Parathyroid adenoma (tissue), 2 donors: ENCODE data around the gene GABRR3.
A peak's percentile ranks its signal among the peaks of the same experiment; 100 is the strongest.

Source experiments
- H2AFZ ChIP-seq: fragments of 300-600 bp; sonication (generic); one replicate; pipeline ENCODE4 v1.7.0; 2017; ENCODE audit warnings: antibody characterized with exemption, mild to moderate bottlenecking
- H3K27ac ChIP-seq: fragments of 300-600 bp; sonication (generic); one replicate; pipeline ENCODE4 v1.7.0; 2017
- H3K27me3 ChIP-seq: fragments of 300-600 bp; sonication (generic); one replicate; pipeline ENCODE4 v1.7.0; 2017; ENCODE audit warnings: low read length; ENCODE audit not compliant: control insufficient read depth, insufficient read depth
- H3K36me3 ChIP-seq: fragments of 300-600 bp; sonication (generic); one replicate; pipeline ENCODE4 v1.7.0; 2017; ENCODE audit warnings: low read length; ENCODE audit not compliant: control insufficient read depth, insufficient read depth
- H3K4me1 ChIP-seq: fragments of 300-600 bp; sonication (generic); one replicate; pipeline ENCODE4 v1.7.0; 2017; ENCODE audit warnings: control low read depth
- H3K4me2 ChIP-seq: fragments of 300-600 bp; sonication (generic); one replicate; pipeline ENCODE4 v1.7.0; 2017; ENCODE audit warnings: low read length
- H3K4me3 ChIP-seq: fragments of 300-600 bp; sonication (generic); one replicate; pipeline ENCODE4 v1.7.0; 2017; ENCODE audit warnings: low read depth, low read length
- H3K79me2 ChIP-seq: fragments of 300-600 bp; sonication (generic); one replicate; pipeline ENCODE4 v1.7.0; 2017; ENCODE audit warnings: control low read depth
- H3K9ac ChIP-seq: fragments of 300-600 bp; sonication (generic); one replicate; pipeline ENCODE4 v1.7.0; 2017; ENCODE audit warnings: mild to moderate bottlenecking
- H3K9me3 ChIP-seq: fragments of 300-600 bp; sonication (generic); one replicate; pipeline ENCODE4 v1.7.0; 2017; ENCODE audit warnings: low read length; ENCODE audit not compliant: control insufficient read depth
- CTCF ChIP-seq: fragments of 300-600 bp; sonication (generic); IDR thresholded peaks from one replicate; pipeline ENCODE4 v1.7.0; 2017; ENCODE audit warnings: antibody characterized with exemption, mild to moderate bottlenecking
- donor health status: primary hyperparathyroidism.

GABRR3 gene

GRCh38 chr3:97981886-97982285 lies 53.2 kb downstream of the GABRR3 start:
- Histone ChIP-seq H3K27me3 (no peaks in the 10 kb centered on the region), H3K27ac (peak overlapping the region; percentile 26), H2AFZ (no peak overlapping the region), H3K4me1 (no peaks in the 10 kb centered on the region), H3K4me3 (no peak overlapping the region), H3K9ac (no peak overlapping the region), H3K4me2 (no peak overlapping the region), H3K36me3 (no peaks in the 10 kb centered on the region), H3K79me2 (no peaks in the 10 kb centered on the region), H3K9me3 (no peaks in the 10 kb centered on the region)
- no peak for TF ChIP-seq CTCF

GRCh38 chr3:97979610-97980009 lies 55.5 kb downstream of the GABRR3 start:
- no peak overlapping the region for H3K4me2 ChIP-seq
- TF ChIP-seq CTCF: no peak
- H3K79me2 ChIP-seq: no peaks in the 10 kb centered on the region
- no peaks in the 10 kb centered on the region for H3K27me3 ChIP-seq
- no peak overlapping the region for H2AFZ ChIP-seq
- H3K4me3 ChIP-seq: no peak overlapping the region
- no peaks in the 10 kb centered on the region for H3K36me3 ChIP-seq
- H3K4me1 ChIP-seq: no peaks in the 10 kb centered on the region
- H3K27ac ChIP-seq: no peak overlapping the region
- H3K9ac ChIP-seq: no peak overlapping the region
- H3K9me3 ChIP-seq: no peaks in the 10 kb centered on the region

GRCh38 chr3:97975466-97975865 lies 59.6 kb downstream of the GABRR3 start:
- Histone ChIP-seq H3K79me2 (no peaks in the 10 kb centered on the region), H3K27ac (no peak overlapping the region), H3K4me3 (no peak overlapping the region), H3K9ac (no peak overlapping the region), H3K9me3 (no peaks in the 10 kb centered on the region), H3K4me1 (peaks cover 5% of the 10 kb centered on the region), H3K4me2 (no peak overlapping the region), H3K27me3 (no peaks in the 10 kb centered on the region), H3K36me3 (no peaks in the 10 kb centered on the region), H2AFZ (no peak overlapping the region)
- no peak for TF ChIP-seq CTCF

GRCh38 chr3:97974996-97975395 lies 60.1 kb downstream of the GABRR3 start:
- TF ChIP-seq CTCF: no peak
- no peaks in the 10 kb centered on the region for H3K79me2 ChIP-seq
- no peak overlapping the region for H3K4me2 ChIP-seq
- no peak overlapping the region for H2AFZ ChIP-seq
- no peaks in the 10 kb centered on the region for H3K27me3 ChIP-seq
- no peak overlapping the region for H3K9ac ChIP-seq
- H3K36me3 ChIP-seq: no peaks in the 10 kb centered on the region
- no peaks in the 10 kb centered on the region for H3K9me3 ChIP-seq
- peaks cover 5% of the 10 kb centered on the region for H3K4me1 ChIP-seq
- no peak overlapping the region for H3K27ac ChIP-seq
- no peak overlapping the region for H3K4me3 ChIP-seq

GRCh38 chr3:97972976-97973375 lies 62.1 kb downstream of the GABRR3 start:
- Histone ChIP-seq H3K9me3 (no peaks in the 10 kb centered on the region), H3K79me2 (no peaks in the 10 kb centered on the region), H3K4me1 (peaks cover 5% of the 10 kb centered on the region), H3K36me3 (no peaks in the 10 kb centered on the region), H3K4me2 (no peak overlapping the region), H3K9ac (no peak overlapping the region), H3K27me3 (no peaks in the 10 kb centered on the region), H2AFZ (peak overlapping the region; percentile 59), H3K27ac (no peak overlapping the region), H3K4me3 (no peak overlapping the region)
- no peak for TF ChIP-seq CTCF
